H7 (cell line): ENCODE data around the gene TRIM69. TPM values are rescaled to one million over a fixed set of nuclear protein-coding genes. Genes with fewer than 3 reads are reported as not detected.
"Not testable (repeated sequence)": the region's sequence is repeated elsewhere in the genome, so short reads cannot be mapped to it uniquely, and the experiment has no call there.

ENCODE experiments used
- DNase-seq: peaks from one replicate; pipeline ENCODE4 v3.0.0; 2012
- H3K27me3 ChIP-seq: 2 replicates; pipeline ENCODE4 v1.6.0; 2011; ENCODE audit warnings: mild to moderate bottlenecking, low read length; ENCODE audit not compliant: control insufficient read depth, insufficient read depth
- H3K36me3 ChIP-seq: replicated peaks from 2 replicates; pipeline ENCODE4 v1.5.1; 2011; ENCODE audit warnings: low read length; ENCODE audit not compliant: control insufficient read depth, insufficient read depth
- H3K4me3 ChIP-seq: 2 replicates; pipeline ENCODE4 v1.5.1; 2011; ENCODE audit warnings: low read depth, mild to moderate bottlenecking, control low read depth, low read length, moderate library complexity; ENCODE audit not compliant: insufficient read depth
- total RNA-seq: library from RNA; depleted of rRNA; stranded (reverse); fragments of >200 nt; shearing (Covaris generic); gene quantifications from 2 replicates; pipeline ENCODE4 v1.2.3, GENCODE V29; 2014

Gene TRIM69
- total RNA-seq, 1 experiment from 2014 or later = 5.4 TPM

DNA sequence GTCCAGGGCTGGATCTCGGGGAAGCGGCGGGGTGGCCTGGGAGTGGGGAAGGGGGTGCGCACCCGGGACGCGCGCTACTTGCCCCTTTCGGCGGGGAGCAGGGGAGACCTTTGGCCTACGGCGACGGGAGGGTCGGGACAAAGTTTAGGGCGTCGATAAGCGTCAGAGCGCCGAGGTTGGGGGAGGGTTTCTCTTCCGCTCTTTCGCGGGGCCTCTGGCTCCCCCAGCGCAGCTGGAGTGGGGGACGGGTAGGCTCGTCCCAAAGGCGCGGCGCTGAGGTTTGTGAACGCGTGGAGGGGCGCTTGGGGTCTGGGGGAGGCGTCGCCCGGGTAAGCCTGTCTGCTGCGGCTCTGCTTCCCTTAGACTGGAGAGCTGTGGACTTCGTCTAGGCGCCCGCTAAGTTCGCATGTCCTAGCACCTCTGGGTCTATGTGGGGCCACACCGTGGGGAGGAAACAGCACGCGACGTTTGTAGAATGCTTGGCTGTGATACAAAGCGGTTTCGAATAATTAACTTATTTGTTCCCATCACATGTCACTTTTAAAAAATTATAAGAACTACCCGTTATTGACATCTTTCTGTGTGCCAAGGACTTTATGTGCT lies 24.5 kb upstream of the TRIM69 start:
- H3K27me3 ChIP-seq = peaks cover 6% of the 10 kb centered on the region
- peak overlapping the region; percentile 85 for H3K4me3 ChIP-seq
- H3K36me3 ChIP-seq = peaks cover 5% of the 10 kb centered on the region
- DNase-seq = peak; percentile 67

DNA sequence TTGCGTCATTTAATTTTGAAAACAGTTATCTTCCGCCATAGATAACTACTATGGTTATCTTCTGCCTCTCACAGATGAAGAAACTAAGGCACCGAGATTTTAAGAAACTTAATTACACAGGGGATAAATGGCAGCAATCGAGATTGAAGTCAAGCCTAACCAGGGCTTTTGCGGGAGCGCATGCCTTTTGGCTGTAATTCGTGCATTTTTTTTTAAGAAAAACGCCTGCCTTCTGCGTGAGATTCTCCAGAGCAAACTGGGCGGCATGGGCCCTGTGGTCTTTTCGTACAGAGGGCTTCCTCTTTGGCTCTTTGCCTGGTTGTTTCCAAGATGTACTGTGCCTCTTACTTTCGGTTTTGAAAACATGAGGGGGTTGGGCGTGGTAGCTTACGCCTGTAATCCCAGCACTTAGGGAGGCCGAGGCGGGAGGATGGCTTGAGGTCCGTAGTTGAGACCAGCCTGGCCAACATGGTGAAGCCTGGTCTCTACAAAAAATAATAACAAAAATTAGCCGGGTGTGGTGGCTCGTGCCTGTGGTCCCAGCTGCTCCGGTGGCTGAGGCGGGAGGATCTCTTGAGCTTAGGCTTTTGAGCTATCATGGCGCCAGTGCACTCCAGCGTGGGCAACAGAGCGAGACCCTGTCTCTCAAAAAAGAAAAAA lies 23.9 kb upstream of the TRIM69 start:
- H3K36me3 ChIP-seq = peaks cover 6% of the 10 kb centered on the region
- no peak for DNase-seq
- peaks cover 6% of the 10 kb centered on the region for H3K27me3 ChIP-seq

DNA sequence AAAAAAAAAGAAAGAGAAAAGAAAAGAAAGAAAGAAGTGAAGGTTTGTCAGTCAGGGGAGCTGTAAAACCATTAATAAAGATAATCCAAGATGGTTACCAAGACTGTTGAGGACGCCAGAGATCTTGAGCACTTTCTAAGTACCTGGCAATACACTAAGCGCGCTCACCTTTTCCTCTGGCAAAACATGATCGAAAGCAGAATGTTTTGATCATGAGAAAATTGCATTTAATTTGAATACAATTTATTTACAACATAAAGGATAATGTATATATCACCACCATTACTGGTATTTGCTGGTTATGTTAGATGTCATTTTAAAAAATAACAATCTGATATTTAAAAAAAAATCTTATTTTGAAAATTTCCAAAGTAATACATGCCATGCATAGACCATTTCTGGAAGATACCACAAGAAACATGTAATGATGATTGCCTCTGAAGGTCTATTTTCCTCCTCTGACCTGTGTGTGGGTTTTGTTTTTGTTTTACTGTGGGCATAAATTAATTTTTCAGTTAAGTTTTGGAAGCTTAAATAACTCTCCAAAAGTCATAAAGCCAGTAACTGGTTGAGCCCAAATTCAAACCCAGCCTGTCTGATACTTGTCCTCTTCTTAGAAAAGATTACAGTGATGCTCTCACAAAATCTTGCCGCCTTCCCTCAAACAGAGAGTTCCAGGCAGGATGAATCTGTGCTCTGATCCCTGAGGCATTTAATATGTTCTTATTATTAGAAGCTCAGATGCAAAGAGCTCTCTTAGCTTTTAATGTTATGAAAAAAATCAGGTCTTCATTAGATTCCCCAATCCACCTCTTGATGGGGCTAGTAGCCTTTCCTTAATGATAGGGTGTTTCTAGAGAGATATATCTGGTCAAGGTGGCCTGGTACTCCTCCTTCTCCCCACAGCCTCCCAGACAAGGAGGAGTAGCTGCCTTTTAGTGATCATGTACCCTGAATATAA lies 23.0 kb upstream of the TRIM69 start:
- DNase-seq = peak; percentile 40
- H3K27me3 ChIP-seq = peaks cover 6% of the 10 kb centered on the region
- H3K4me3 ChIP-seq = no peak overlapping the region; the same call in 1 of the 2 replicates
- H3K36me3 ChIP-seq = peaks cover 8% of the 10 kb centered on the region

More for the DNA sequence above, 23.9 kb upstream of the TRIM69 start:
- H3K4me3 ChIP-seq = peak overlapping the region; percentile 85

DNA sequence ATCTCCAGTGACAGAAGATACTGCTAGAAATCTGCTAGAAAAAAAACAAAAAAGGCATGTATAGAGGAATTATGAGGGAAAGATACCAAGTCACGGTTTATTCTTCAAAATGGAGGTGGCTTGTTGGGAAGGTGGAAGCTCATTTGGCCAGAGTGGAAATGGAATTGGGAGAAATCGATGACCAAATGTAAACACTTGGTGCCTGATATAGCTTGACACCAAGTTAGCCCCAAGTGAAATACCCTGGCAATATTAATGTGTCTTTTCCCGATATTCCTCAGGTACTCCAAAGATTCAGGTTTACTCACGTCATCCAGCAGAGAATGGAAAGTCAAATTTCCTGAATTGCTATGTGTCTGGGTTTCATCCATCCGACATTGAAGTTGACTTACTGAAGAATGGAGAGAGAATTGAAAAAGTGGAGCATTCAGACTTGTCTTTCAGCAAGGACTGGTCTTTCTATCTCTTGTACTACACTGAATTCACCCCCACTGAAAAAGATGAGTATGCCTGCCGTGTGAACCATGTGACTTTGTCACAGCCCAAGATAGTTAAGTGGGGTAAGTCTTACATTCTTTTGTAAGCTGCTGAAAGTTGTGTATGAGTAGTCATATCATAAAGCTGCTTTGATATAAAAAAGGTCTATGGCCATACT lies 21.1 kb upstream of the TRIM69 start:
- DNase-seq = no peak
- Histone ChIP-seq H3K36me3 (peaks cover 9% of the 10 kb centered on the region), H3K4me3 (no peak overlapping the region), H3K27me3 (peaks cover 6% of the 10 kb centered on the region)

DNA sequence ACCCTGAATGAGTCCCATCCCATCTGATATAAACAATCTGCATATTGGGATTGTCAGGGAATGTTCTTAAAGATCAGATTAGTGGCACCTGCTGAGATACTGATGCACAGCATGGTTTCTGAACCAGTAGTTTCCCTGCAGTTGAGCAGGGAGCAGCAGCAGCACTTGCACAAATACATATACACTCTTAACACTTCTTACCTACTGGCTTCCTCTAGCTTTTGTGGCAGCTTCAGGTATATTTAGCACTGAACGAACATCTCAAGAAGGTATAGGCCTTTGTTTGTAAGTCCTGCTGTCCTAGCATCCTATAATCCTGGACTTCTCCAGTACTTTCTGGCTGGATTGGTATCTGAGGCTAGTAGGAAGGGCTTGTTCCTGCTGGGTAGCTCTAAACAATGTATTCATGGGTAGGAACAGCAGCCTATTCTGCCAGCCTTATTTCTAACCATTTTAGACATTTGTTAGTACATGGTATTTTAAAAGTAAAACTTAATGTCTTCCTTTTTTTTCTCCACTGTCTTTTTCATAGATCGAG lies 20.5 kb upstream of the TRIM69 start:
- Histone ChIP-seq H3K27me3 (peaks cover 6% of the 10 kb centered on the region), H3K36me3 (peaks cover 9% of the 10 kb centered on the region), H3K4me3 (no peak overlapping the region)
- no peak for DNase-seq

DNA sequence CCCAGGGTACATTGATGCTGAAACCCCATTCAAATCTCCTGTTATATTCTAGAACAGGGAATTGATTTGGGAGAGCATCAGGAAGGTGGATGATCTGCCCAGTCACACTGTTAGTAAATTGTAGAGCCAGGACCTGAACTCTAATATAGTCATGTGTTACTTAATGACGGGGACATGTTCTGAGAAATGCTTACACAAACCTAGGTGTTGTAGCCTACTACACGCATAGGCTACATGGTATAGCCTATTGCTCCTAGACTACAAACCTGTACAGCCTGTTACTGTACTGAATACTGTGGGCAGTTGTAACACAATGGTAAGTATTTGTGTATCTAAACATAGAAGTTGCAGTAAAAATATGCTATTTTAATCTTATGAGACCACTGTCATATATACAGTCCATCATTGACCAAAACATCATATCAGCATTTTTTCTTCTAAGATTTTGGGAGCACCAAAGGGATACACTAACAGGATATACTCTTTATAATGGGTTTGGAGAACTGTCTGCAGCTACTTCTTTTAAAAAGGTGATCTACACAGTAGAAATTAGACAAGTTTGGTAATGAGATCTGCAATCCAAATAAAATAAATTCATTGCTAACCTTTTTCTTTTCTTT lies 19.2 kb upstream of the TRIM69 start:
- no peak for DNase-seq
- H3K36me3 ChIP-seq = peaks cover 9% of the 10 kb centered on the region

GRCh38 chr15:44718180-44718926 lies 18.0 kb upstream of the TRIM69 start:
- Histone ChIP-seq H3K4me3 (no peak overlapping the region), H3K36me3 (peaks cover 9% of the 10 kb centered on the region), H3K27me3 (no peaks in the 10 kb centered on the region)
- DNase-seq = no peak

More for the DNA sequence above, 19.2 kb upstream of the TRIM69 start:
- peaks cover under 1% of the 10 kb centered on the region; the same call in 1 of the 2 replicates for H3K27me3 ChIP-seq
- H3K4me3 ChIP-seq = no peak overlapping the region

- Histone ChIP-seq H3K4me3 (no peak overlapping the region), H3K36me3 (peaks cover 9% of the 10 kb centered on the region), H3K27me3 (no peaks in the 10 kb centered on the region)
- DNase-seq = no peak
Measured at GRCh38 chr15:44718927-44719292, 17.4 kb upstream of the TRIM69 start.

DNA sequence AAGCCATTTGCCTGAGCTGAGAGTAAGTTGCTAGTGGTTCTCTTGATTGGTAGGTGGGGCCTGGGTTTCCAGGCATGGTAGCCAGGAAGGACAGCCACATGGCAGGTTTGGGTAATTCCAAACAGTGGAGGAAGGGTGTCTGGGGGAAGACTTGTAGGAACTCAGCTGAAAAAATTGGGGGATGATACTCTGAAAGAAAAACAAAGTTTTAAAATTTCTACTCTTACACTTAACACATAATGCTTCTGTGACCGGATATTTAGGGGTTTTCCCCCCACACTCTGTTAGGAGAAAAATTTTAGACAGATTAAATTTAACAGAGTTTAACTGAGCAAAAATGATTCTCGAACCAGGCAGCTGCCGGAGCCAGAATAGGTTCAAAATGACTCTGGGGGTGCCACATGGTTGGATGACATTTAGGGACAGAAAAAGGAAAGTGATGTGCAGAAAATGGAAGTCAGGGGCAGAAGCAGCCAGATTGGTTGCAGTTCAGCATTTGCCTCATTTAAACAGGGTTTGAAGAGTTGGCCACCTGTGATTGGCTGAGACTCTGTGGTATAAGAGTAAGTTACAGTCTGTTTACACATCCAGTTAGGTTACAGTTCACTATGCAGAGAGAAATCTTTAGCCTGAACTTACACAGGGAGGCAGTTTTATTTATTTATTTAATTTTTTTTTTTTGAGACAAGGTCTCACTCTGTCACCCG lies 16.9 kb upstream of the TRIM69 start:
- Histone ChIP-seq H3K36me3 (peaks cover 9% of the 10 kb centered on the region), H3K27me3 (no peaks in the 10 kb centered on the region), H3K4me3 (no peak overlapping the region)
- DNase-seq = no peak

DNA sequence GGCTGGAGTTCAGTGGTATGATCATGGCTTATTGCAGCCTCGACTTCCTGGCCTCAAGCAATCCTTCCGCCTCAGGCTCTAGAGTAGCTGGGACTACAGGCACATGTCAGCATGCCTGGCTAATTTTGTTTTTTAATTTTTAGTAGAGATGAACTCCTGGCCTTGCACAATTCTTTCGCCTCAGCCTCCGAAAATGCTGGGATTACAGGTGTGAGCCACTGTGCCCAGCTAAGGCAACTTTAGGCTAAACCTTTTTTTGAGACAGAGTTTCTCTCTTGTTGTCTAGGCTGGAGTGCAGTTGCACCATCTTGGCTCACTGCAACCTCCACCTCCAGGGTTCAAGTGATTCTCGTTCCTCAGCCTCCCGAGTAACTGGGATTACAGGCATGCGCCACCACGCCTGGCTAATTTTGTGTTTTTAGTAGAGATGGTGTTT lies 16.3 kb upstream of the TRIM69 start:
- H3K27me3 ChIP-seq, H3K36me3 ChIP-seq, DNase-seq, H3K4me3 ChIP-seq: not testable (repeated sequence)

- Histone ChIP-seq H3K27me3 (no peaks in the 10 kb centered on the region), H3K4me3 (no peak overlapping the region), H3K36me3 (peaks cover 9% of the 10 kb centered on the region)
- DNase-seq = no peak
Measured at GRCh38 chr15:44720460-44721176, 15.7 kb upstream of the TRIM69 start.

GRCh38 chr15:44722011-44722410 lies 14.3 kb upstream of the TRIM69 start:
- Histone ChIP-seq H3K36me3 (peaks cover 3% of the 10 kb centered on the region), H3K27me3 (no peaks in the 10 kb centered on the region), H3K4me3 (no peak overlapping the region)
- DNase-seq = no peak
